Measurements from ENCODE around the gene ZNF548.
A peak's percentile ranks its signal among the peaks of the same experiment; 100 is the strongest.
"Not testable (repeated sequence)": the region's sequence is repeated elsewhere in the genome, so short reads cannot be mapped to it uniquely, and the experiment has no call there.

Gene ZNF548

GRCh38 chr19:57389730-57390598 is at the start of gene ZNF548:
Gene ZNF548, plus strand, starts transcription at chr19:57389854. Its CDS starts 246 bp downstream, at chr19:57390100.
- Mint-ChIP-seq H3K4me3 (peak within 1 kb of the TSS; percentile 98), H3K4me1 (peaks cover 47% of the 10 kb centered on the region), H3K27ac (peak within 1 kb of the TSS; percentile 91), H3K9me3 (peaks cover 7% of the 10 kb centered on the region), H3K27me3 (no peaks in the 10 kb centered on the region), H3K36me3 (peaks cover 41% of the 10 kb centered on the region)
- ATAC-seq = peak; percentile 100

DNA sequence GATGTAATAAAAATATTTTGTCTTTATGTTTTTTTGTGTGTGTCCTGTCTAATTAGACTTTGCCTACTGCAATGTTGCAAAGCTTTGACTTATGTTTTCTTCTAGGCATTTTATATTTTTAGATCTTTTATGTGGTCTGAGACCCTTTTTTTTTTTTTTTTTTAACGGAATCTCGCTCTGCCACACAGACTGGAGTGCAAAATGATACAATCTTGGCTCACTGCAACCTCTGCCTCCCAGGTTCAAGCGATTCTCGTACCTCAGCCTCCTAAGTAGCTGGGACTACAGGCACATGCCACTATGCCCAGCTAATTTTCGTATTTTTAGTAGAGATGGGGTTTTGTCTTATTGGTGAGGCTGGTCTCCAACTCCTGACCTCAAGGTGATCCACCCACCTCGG is 47.1 kb upstream of the ZNF548 start:
- ATAC-seq = no peak
- H3K27ac Mint-ChIP-seq = no peak overlapping the region
- no peaks in the 10 kb centered on the region for H3K36me3 Mint-ChIP-seq
- no peaks in the 10 kb centered on the region for H3K9me3 Mint-ChIP-seq
- no peaks in the 10 kb centered on the region for H3K4me1 Mint-ChIP-seq
- H3K27me3 Mint-ChIP-seq = no peaks in the 10 kb centered on the region
- no peak overlapping the region for H3K4me3 Mint-ChIP-seq

- Mint-ChIP-seq H3K27ac (no peak overlapping the region), H3K9me3 (peaks cover 8% of the 10 kb centered on the region), H3K27me3 (no peaks in the 10 kb centered on the region), H3K4me1 (peaks cover 30% of the 10 kb centered on the region), H3K36me3 (peaks cover 21% of the 10 kb centered on the region), H3K4me3 (no peak overlapping the region)
- no peak for ATAC-seq
Measured at GRCh38 chr19:57348136-57348535, 41.5 kb upstream of the ZNF548 start.

DNA sequence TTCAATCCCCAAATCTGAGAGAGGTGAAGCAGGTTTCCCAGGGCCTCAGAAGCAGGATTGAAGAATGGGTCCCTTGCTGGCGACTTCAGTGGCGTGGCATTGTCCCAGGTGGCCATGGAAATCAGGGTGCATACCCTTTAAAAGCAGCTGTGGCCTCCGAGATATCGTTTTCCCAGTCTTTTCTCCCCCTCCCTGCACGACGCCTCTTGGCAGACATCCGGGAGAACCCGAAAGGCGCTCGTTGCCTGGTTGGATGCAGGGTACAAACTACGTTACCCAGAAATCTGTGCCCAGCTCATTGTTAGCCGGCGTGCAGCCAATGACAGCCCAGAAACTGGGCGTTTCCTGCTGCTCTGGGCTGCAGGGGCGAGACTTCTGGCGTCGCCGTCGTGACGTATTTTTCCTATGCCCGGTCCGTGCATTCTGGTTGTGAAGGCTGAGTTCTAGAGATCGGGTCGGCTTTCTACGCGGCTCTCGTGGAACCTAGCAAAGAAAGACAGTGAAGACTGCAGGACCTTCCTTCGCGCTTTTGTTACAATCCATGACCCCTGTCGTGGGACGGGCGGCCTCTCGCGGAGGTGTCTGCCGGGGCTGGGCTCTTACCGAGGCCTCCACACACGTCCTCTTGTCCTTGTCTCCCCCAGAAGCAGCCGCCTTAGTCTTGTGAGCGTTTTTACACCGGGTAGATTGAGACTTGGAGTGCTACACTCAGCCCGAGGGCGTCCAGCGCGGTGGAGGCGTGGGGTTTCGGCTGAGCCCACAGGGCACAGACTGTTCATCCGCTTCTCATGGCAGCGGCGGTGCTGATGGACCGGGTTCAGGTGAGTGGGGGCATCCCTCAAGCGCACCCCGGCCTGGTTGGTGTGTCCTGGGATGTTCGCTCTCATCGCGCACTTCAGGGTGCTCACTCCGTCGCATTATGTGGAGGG is 38.5 kb upstream of the ZNF548 start, which contains the start of gene ZNF304:
Gene ZNF304 (plus strand): TSS at position 395 of the 929 bp plus-strand sequence. CDS start 394 bp downstream, at position 789.
- H3K4me1 Mint-ChIP-seq = peaks cover 37% of the 10 kb centered on the region
- peaks cover 51% of the 10 kb centered on the region for H3K36me3 Mint-ChIP-seq
- ATAC-seq = peak; percentile 100
- H3K27me3 Mint-ChIP-seq = no peaks in the 10 kb centered on the region
- peaks cover 26% of the 10 kb centered on the region for H3K9me3 Mint-ChIP-seq
- peak within 1 kb of the TSS; percentile 96 for H3K27ac Mint-ChIP-seq
- peak within 1 kb of the TSS; percentile 96 for H3K4me3 Mint-ChIP-seq

- peaks cover 32% of the 10 kb centered on the region for H3K9me3 Mint-ChIP-seq
- H3K27me3 Mint-ChIP-seq = no peaks in the 10 kb centered on the region
- peak overlapping the region; percentile 96 for H3K27ac Mint-ChIP-seq
- H3K36me3 Mint-ChIP-seq = peaks cover 58% of the 10 kb centered on the region
- peaks cover 37% of the 10 kb centered on the region for H3K4me1 Mint-ChIP-seq
- ATAC-seq = no peak
- H3K4me3 Mint-ChIP-seq = peak overlapping the region; percentile 96
Measured at GRCh38 chr19:57351867-57352266, 37.8 kb upstream of the ZNF548 start.

DNA sequence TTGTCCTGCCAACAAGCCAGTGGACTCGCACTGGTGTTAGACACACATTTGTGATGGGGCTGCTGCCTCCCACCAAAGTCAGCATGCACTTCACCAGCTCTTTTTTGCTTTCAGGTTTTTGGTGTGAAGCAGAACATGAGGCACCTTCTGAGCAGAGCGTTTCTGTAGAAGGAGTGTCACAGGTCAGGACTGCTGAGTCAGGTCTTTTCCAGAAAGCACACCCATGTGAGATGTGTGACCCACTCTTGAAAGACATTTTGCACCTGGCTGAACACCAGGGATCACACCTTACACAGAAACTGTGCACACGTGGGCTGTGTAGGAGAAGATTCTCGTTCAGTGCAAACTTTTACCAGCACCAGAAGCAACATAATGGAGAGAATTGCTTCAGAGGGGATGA is 33.7 kb upstream of the ZNF548 start:
- no peak for ATAC-seq
- Mint-ChIP-seq H3K4me1 (peaks cover 29% of the 10 kb centered on the region), H3K36me3 (peaks cover 86% of the 10 kb centered on the region), H3K9me3 (peaks cover 39% of the 10 kb centered on the region), H3K27me3 (no peaks in the 10 kb centered on the region), H3K4me3 (no peak overlapping the region), H3K27ac (no peak overlapping the region)

- Mint-ChIP-seq H3K27ac (no peak overlapping the region), H3K27me3 (no peaks in the 10 kb centered on the region), H3K4me1 (peaks cover 14% of the 10 kb centered on the region), H3K36me3 (peaks cover 77% of the 10 kb centered on the region), H3K9me3 (peaks cover 40% of the 10 kb centered on the region), H3K4me3 (no peak overlapping the region)
- no peak for ATAC-seq
Measured at GRCh38 chr19:57357406-57357805, 32.2 kb upstream of the ZNF548 start.

DNA sequence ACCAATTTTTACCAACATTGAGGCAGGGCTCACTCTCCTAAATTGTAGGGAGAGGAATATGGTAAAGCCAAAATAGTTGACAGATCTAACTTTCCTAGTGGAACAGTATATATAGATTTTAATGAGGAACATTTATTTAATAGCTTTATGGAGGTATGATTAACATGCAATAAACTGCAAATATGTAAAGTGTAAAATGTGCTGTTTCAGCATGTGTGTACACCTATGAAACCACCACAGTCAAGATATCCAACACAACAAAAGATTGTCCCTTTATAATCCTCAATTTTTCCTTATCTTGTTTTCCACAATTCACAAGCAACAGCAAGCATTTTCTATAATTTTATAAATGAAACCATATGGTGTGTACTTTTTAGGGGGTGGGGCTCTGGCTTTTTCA is 30.4 kb upstream of the ZNF548 start:
- H3K4me1 Mint-ChIP-seq = peaks cover 14% of the 10 kb centered on the region
- peaks cover 66% of the 10 kb centered on the region for H3K36me3 Mint-ChIP-seq
- ATAC-seq = no peak
- no peak overlapping the region for H3K27ac Mint-ChIP-seq
- no peak overlapping the region for H3K4me3 Mint-ChIP-seq
- peaks cover 30% of the 10 kb centered on the region for H3K9me3 Mint-ChIP-seq
- H3K27me3 Mint-ChIP-seq = no peaks in the 10 kb centered on the region

- Mint-ChIP-seq H3K4me3 (no peak overlapping the region), H3K27ac (peak overlapping the region; percentile 90), H3K36me3 (peaks cover 35% of the 10 kb centered on the region)
Measured at GRCh38 chr19:57362419-57362818, 27.2 kb upstream of the ZNF548 start.

DNA sequence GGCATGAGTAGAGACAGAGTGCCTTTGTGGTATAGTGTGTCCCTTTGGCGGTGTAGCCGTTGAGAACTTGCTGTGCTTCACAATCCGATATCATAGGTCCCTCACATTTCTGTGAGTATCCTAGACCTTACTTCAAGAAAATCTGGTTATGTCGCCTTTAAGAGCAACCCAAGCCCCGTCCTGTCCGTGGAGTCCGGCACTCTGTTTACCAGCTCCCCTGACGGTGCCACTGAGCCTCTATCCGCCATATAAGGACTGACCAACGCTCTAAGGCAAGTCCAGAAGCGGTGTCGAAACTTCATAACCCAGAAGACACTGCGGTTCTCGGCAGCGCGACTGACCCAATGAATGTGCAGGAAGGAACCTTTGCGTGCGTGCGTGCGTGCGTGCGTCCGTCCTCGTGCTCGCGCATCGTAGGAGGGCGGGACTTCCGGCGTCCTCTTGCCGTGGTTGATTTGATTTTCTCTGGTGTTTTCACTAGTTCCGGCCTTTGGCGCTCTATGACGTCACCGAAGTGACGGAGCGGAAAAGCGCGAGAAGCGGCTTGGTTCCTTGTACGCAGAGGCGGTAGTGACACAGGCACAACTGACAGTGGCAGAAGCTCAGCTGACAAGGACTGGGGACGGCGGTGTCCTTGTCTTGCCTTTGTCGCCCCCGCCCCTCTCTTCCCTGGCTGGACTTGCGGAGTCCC is 26.5 kb upstream of the ZNF548 start, which contains the start of the genes TRAPPC2B and ZNF547:
Gene TRAPPC2B (plus strand): TSS at position 555 of the 691 bp plus-strand sequence. CDS start 1,283 bp downstream, outside the sequence.
Gene ZNF547 (plus strand): TSS at position 555 of the 691 bp plus-strand sequence. CDS start 5,005 bp downstream, outside the sequence.
- ATAC-seq = peak; percentile 98
- no peaks in the 10 kb centered on the region for H3K27me3 Mint-ChIP-seq

More at GRCh38 chr19:57362419-57362818, 27.2 kb upstream of the ZNF548 start:
- Mint-ChIP-seq H3K27me3 (no peaks in the 10 kb centered on the region), H3K4me1 (peaks cover 17% of the 10 kb centered on the region), H3K9me3 (peaks cover 11% of the 10 kb centered on the region)
- ATAC-seq = no peak

DNA sequence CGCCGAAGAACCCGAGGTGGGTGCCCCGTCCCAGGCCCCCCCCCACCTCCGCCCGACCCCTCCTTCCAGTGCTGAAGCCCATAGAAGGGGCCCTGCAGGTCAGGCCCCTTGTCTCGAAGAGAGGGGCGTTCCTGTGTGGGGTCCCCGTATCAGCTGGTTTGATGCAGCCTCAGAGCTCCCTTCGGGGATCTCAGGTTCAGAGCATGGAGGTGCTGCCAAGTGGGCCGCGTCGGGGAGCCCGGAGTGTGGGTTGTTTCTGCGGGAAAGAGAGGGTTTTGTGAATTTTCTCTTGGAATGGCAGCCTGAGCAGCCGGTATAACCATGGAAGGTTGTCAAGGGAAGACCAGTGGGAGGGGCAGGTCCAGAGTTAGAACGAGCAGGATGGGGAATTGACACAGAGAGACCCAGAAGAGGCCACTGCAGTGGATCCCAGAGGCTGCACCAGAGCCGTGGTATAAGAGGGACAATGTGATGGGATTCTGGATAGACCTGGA is 25.9 kb upstream of the ZNF548 start:
- Mint-ChIP-seq H3K4me3 (peak overlapping the region; percentile 95), H3K9me3 (peaks cover 9% of the 10 kb centered on the region), H3K27me3 (no peaks in the 10 kb centered on the region), H3K27ac (peak overlapping the region; percentile 90), H3K36me3 (peaks cover 28% of the 10 kb centered on the region), H3K4me1 (peaks cover 19% of the 10 kb centered on the region)
- ATAC-seq = peak; percentile 20

More for the DNA sequence above, 26.5 kb upstream of the ZNF548 start, which contains the start of the genes TRAPPC2B and ZNF547:
- Mint-ChIP-seq H3K27ac (peak within 1 kb of the TSS; percentile 90), H3K9me3 (peaks cover 8% of the 10 kb centered on the region), H3K4me1 (peaks cover 17% of the 10 kb centered on the region), H3K4me3 (peak within 1 kb of the TSS; percentile 95), H3K36me3 (peaks cover 28% of the 10 kb centered on the region)

GRCh38 chr19:57366776-57367175 is 22.9 kb upstream of the ZNF548 start:
- no peak for ATAC-seq
- peaks cover 45% of the 10 kb centered on the region for H3K36me3 Mint-ChIP-seq
- H3K9me3 Mint-ChIP-seq = peaks cover 10% of the 10 kb centered on the region
- H3K4me3 Mint-ChIP-seq = no peak overlapping the region
- no peak overlapping the region for H3K27ac Mint-ChIP-seq
- peaks cover 28% of the 10 kb centered on the region for H3K4me1 Mint-ChIP-seq
- H3K27me3 Mint-ChIP-seq = no peaks in the 10 kb centered on the region

DNA sequence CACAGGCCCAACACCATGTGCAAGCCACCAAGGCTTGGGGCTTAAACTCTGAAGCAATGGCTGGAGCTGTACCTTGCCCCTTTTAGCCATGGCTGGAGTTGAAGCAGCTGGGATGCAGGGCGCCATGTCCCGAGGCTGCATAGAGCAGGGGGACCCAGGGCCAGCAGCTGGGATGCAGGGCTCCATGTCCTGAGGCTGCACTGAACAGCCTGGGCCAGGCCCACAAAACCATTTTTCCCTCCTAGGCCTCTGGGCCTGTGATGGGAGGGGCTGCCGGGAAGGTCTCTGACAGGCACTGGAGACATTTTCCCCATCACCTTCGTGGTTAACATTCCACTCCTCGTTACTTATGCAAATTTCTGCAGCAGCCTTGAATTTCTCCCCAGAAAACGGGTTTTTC is 15.5 kb upstream of the ZNF548 start:
- H3K4me1 Mint-ChIP-seq = peaks cover 5% of the 10 kb centered on the region
- peaks cover 100% of the 10 kb centered on the region for H3K36me3 Mint-ChIP-seq
- no peaks in the 10 kb centered on the region for H3K27me3 Mint-ChIP-seq
- H3K4me3 Mint-ChIP-seq = no peak overlapping the region
- H3K9me3 Mint-ChIP-seq = peaks cover 25% of the 10 kb centered on the region
- H3K27ac Mint-ChIP-seq = no peak overlapping the region
- no peak for ATAC-seq

GRCh38 chr19:57374647-57375046 is 15.0 kb upstream of the ZNF548 start:
- H3K27me3 Mint-ChIP-seq, H3K27ac Mint-ChIP-seq, H3K4me1 Mint-ChIP-seq, H3K4me3 Mint-ChIP-seq, ATAC-seq: not testable (repeated sequence)
- Mint-ChIP-seq H3K9me3 (peaks cover 28% of the 10 kb centered on the region), H3K36me3 (peaks cover 100% of the 10 kb centered on the region)
